ENCODE measurements around the gene ACTN2. TPM values are rescaled to one million over a fixed set of nuclear protein-coding genes. Genes with fewer than 3 reads are reported as not detected.

The ACTN2 gene
- polyA plus RNA-seq, 1 donor from 2014 or later = not detected

DNA sequence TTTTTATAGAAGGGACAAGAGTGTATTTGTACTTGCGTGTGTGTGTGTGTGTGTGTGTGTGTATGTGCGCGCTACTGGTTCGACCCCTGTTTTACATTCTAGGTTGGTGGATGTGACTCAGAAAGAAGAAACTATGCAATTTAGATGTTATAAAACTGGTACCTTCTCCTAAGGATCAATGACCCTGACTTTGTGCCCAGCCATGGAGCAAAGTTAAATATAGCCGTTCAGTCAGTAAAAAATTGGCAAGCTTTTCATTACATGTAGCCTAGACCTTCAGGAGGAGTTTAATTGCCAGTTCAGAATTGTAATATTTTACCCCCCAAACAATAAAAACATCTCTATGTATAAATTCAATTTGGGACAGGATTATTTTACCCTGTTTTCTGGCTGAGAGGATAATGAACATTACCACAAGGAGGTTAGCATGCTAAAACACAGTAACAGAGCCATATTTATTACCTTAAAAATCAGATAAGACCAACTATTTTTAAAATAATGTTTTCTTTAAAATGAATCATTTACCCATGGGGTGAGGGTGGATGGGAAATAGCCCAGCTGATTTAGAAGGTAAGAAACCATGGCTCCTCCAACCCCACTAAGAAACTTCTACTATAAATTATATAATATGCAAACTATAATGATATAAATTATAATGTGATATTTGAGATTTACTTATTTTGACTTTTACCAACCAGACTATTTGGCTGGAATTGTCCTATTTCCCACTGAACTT, 75.3 kb downstream of the ACTN2 start:
- Mint-ChIP-seq H3K4me1 (peaks cover 0 to 2% (median 1%) of the 10 kb centered on the region in 3 donors), H3K4me3 (no peak overlapping the region), H3K9me3 (no peaks in the 10 kb centered on the region), H3K36me3 (no peaks in the 10 kb centered on the region), H3K27me3 (peaks cover 9% of the 10 kb centered on the region), H3K27ac (no peak overlapping the region)

GRCh38 chr1:236762410-236762809, 76.1 kb downstream of the ACTN2 start:
- no peak overlapping the region for H3K4me3 Mint-ChIP-seq
- no peak overlapping the region for H3K27ac Mint-ChIP-seq
- no peaks in the 10 kb centered on the region for H3K36me3 Mint-ChIP-seq
- no peaks in the 10 kb centered on the region for H3K9me3 Mint-ChIP-seq
- H3K27me3 Mint-ChIP-seq = peaks cover 9% of the 10 kb centered on the region
- peaks cover 0 to 2% (median 1%) of the 10 kb centered on the region in 3 donors for H3K4me1 Mint-ChIP-seq

DNA sequence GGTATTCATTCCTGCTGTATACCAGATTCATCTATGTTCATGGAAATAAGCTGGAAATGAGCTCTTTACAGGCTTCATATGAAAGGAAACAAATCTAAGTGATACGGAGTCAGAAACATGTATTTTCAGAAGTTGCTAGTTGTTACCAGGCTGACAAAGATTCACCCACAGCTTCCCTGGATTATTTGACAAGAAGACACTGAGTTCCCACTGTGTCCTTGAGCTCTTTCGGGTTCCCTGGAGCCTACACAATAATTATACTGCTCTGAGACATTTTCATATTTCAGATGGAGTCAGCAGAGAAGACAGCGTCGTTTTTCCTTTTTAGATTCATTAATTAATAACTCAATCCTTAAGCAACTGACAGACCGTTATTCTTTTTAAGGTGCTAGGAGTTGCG, 79.5 kb downstream of the ACTN2 start:
- Mint-ChIP-seq H3K27me3 (peaks cover 16% of the 10 kb centered on the region), H3K27ac (no peak overlapping the region), H3K9me3 (no peaks in the 10 kb centered on the region), H3K36me3 (no peaks in the 10 kb centered on the region), H3K4me3 (no peak overlapping the region), H3K4me1 (peaks cover 0 to 4% (median 0%) of the 10 kb centered on the region in 3 donors)

DNA sequence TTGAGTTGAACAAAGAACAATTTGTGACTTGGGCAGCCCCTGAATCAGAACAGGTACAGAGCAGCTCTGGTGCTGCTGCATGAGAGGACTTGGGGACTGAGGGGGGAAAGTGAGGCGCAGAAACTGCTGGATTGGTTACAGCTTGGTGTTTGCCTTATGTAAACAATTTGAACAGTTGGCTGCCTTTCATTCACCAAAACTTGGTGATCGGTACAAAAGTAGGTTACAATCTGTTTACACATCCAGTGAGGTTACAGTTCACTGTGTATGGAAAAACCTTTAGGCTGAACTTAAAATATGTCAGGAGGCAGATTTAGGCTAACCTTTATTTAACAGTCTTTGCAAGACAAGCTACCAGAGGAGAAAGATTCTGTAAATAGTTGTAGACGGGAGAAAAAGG, 80.2 kb downstream of the ACTN2 start:
- H3K9me3 Mint-ChIP-seq = no peaks in the 10 kb centered on the region
- no peak overlapping the region for H3K4me3 Mint-ChIP-seq
- no peaks in the 10 kb centered on the region for H3K36me3 Mint-ChIP-seq
- peaks cover 0 to 4% (median 0%) of the 10 kb centered on the region in 3 donors for H3K4me1 Mint-ChIP-seq
- H3K27ac Mint-ChIP-seq = no peak overlapping the region
- peaks cover 20% of the 10 kb centered on the region for H3K27me3 Mint-ChIP-seq

GRCh38 chr1:236767276-236767675, 81.0 kb downstream of the ACTN2 start:
- no peak overlapping the region for H3K27ac Mint-ChIP-seq
- peaks cover 18% of the 10 kb centered on the region for H3K27me3 Mint-ChIP-seq

DNA sequence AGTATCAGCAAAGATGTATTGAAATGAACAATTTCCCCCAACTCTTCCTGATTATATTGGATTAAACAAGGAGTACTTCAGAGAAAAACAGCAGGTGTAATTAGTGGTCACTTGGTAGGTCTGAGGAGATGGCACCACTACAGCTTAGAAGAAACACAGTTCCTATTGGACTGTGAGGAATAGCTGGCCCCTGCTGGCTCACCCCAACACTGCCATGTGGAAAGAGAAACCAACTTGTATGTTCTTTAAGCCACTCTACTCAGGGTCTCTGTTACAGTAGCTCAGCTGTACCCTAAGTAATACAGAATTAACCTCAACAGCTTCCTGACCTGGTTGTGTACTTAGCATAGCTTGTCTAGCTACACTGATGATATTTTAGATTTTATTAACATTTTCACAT, 82.3 kb downstream of the ACTN2 start:
- peaks cover 2% of the 10 kb centered on the region for H3K36me3 Mint-ChIP-seq
- H3K27me3 Mint-ChIP-seq = peaks cover 18% of the 10 kb centered on the region
- H3K4me1 Mint-ChIP-seq = peaks cover 0 to 2% (median 0%) of the 10 kb centered on the region in 3 donors
- no peaks in the 10 kb centered on the region for H3K9me3 Mint-ChIP-seq
- H3K4me3 Mint-ChIP-seq = no peak overlapping the region
- H3K27ac Mint-ChIP-seq = no peak overlapping the region

More at GRCh38 chr1:236767276-236767675, 81.0 kb downstream of the ACTN2 start:
- no peak overlapping the region for H3K4me3 Mint-ChIP-seq
- H3K9me3 Mint-ChIP-seq = no peaks in the 10 kb centered on the region
- H3K4me1 Mint-ChIP-seq = peaks cover 0 to 4% (median 0%) of the 10 kb centered on the region in 3 donors
- peaks cover 2% of the 10 kb centered on the region for H3K36me3 Mint-ChIP-seq

DNA sequence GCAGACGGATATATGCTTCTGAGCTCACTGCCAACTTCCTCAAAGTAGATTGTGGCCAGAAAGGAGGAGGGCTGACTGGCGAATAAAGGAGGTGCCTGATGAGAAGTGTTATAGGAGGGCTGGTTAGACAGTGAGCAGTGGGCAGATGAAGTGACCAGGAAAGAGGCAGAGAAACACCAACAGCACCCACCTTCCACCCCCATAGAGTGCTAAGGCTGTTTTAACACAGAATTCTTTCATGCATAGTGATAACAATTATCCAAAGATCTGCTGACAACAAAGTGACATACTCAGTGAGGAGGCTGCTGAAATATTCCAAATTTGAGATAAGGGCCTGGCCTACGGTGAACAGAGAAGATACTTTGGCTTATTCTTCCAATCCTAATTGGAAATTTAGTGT, 87.6 kb downstream of the ACTN2 start:
- H3K27me3 Mint-ChIP-seq = peaks cover 16% of the 10 kb centered on the region
- peaks cover 0 to 2% (median 2%) of the 10 kb centered on the region in 3 donors for H3K4me1 Mint-ChIP-seq
- H3K9me3 Mint-ChIP-seq = peaks cover 0 to 4% (median 3%) of the 10 kb centered on the region in 3 donors
- no peak overlapping the region for H3K27ac Mint-ChIP-seq
- H3K36me3 Mint-ChIP-seq = peaks cover 4% of the 10 kb centered on the region
- no peak overlapping the region for H3K4me3 Mint-ChIP-seq

DNA sequence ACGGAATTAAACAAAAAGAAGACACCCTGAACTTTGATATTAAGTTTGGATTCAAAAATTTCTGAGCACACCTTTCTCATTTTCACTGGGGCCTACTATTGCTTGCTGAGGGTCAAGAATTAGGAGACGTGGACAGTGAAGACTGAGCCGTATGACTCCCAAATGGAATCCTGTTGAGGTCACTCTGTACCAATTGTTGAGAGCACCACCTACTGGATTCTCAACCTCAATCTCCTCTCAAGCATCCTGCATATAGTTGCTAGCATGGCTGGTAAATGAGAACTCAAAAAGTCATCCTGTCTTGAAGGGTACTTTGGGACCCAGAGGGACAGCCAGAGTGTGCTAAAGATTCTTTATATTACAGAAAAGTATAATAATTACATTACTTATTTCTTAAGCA, 88.6 kb downstream of the ACTN2 start:
- peaks cover 1 to 9% (median 9%) of the 10 kb centered on the region in 3 donors for H3K9me3 Mint-ChIP-seq
- peaks cover 20% of the 10 kb centered on the region for H3K27me3 Mint-ChIP-seq
- no peak overlapping the region for H3K4me3 Mint-ChIP-seq
- peaks cover 0 to 2% (median 2%) of the 10 kb centered on the region in 3 donors for H3K4me1 Mint-ChIP-seq
- H3K27ac Mint-ChIP-seq = no peak overlapping the region
- H3K36me3 Mint-ChIP-seq = peaks cover 4% of the 10 kb centered on the region

DNA sequence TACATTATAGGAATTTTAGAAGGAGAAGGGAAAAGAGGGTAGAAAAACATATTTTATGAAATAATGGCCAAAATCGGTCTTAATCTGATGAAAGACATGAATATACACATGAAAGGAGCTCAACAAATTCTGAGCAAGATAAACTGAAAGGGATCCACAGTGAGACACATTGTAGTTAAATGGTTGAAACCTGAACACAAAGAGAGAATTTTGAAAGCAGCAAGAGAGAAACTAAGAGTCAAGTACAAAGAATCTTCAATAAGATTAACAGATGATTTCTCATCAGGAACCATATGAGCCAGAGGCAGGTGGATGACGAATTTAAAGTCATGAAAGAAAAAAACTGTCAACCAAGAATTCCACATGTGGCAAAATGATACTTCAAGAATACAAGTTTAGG, 93.0 kb downstream of the ACTN2 start:
- Mint-ChIP-seq H3K27me3 (peaks cover 12% of the 10 kb centered on the region), H3K9me3 (peaks cover 1 to 9% (median 9%) of the 10 kb centered on the region in 3 donors), H3K36me3 (peaks cover 1% of the 10 kb centered on the region), H3K27ac (no peak overlapping the region), H3K4me1 (no peaks in the 10 kb centered on the region), H3K4me3 (no peak overlapping the region)

DNA sequence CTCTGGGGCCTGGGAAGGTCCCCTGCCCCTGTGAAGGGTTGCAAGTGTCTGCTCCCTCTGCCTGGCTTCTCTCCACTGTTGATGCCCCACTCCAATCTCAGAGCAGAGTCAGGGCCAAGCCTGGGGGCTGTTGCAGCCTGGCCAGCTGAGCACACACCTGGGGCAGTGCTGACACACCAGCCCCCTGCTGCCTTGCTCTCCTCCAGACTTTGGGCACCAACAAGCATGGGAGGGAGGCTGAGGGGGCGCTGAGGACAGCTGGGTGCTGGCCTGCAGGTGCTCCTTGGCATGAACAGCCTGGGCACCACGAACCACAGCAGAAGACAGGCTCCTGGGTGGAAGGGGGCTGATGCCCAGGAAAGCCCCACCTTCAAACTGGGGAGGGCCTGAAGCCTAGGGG, 99.2 kb downstream of the ACTN2 start:
- Mint-ChIP-seq H3K27ac (peak overlapping the region in 1 of 3 donors; percentile 53), H3K9me3 (peaks cover 0 to 1% (median 0%) of the 10 kb centered on the region in 3 donors), H3K4me1 (no peaks in the 10 kb centered on the region), H3K36me3 (no peaks in the 10 kb centered on the region), H3K27me3 (peaks cover 3% of the 10 kb centered on the region), H3K4me3 (no peak overlapping the region)

- Mint-ChIP-seq H3K4me3 (no peak overlapping the region), H3K27me3 (peaks cover 3% of the 10 kb centered on the region), H3K27ac (no peak overlapping the region), H3K36me3 (no peaks in the 10 kb centered on the region), H3K4me1 (no peaks in the 10 kb centered on the region), H3K9me3 (peaks cover 0 to 1% (median 0%) of the 10 kb centered on the region in 3 donors)
Observed at GRCh38 chr1:236786453-236786852, 100.2 kb downstream of the ACTN2 start.

- H3K27ac Mint-ChIP-seq = peak overlapping the region; percentile 98 to 99 (median 99)
- H3K4me1 Mint-ChIP-seq = peaks cover 14 to 28% (median 25%) of the 10 kb centered on the region in 3 donors
- H3K36me3 Mint-ChIP-seq = no peaks in the 10 kb centered on the region
- peak overlapping the region; percentile 91 to 99 (median 98) for H3K4me3 Mint-ChIP-seq
- no peaks in the 10 kb centered on the region for H3K9me3 Mint-ChIP-seq
- peaks cover 1% of the 10 kb centered on the region for H3K27me3 Mint-ChIP-seq
Observed at GRCh38 chr1:236794585-236795034, 108.3 kb downstream of the ACTN2 start.

DNA sequence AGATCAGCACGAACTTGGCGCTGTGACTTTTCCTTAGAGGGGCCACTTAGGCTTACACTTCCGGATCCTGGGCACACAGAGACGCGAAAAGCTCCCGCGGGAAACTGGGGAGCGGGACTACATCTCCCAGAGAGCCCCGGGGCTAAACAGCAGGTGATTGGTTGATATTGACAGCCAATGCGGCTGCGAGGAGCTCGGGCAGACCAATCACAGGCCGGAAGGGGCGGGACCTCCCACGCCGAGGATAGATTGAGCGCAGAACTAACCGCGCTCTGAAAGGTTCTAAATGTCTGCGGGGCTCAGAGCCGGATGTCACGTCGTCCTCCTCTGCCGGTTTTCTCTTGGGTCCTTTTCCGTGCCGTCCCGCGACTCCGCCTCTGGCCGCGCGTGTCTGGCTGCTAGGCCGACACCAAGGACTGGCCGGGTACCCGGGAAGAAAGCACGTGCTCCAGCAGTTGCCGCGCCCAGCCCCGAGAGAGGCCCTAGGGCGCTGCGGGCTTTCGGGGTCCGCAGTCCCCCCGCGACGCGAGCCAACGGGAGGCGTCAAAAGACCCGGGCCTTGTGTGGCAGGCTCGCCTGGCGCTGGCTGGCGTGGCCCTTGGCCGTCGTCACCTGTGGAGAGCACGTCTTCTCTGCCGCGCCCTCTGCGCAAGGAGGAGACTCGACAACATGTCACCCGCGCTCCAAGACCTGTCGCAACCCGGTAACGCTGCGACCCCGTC, 108.9 kb downstream of the ACTN2 start, which contains the start of gene MTR:
Gene MTR, plus strand, starts transcription at position 258 of the 722 bp plus-strand sequence. Its CDS starts 412 bp downstream, at position 670.
- H3K9me3 Mint-ChIP-seq = no peaks in the 10 kb centered on the region
- peak within 1 kb of the TSS; percentile 91 to 99 (median 98) for H3K4me3 Mint-ChIP-seq
- peak within 1 kb of the TSS; percentile 98 to 99 (median 99) for H3K27ac Mint-ChIP-seq
- peaks cover 17 to 34% (median 30%) of the 10 kb centered on the region in 3 donors for H3K4me1 Mint-ChIP-seq
- H3K36me3 Mint-ChIP-seq = no peaks in the 10 kb centered on the region
- H3K27me3 Mint-ChIP-seq = peaks cover 1% of the 10 kb centered on the region

GRCh38 chr1:236795757-236796667, 109.7 kb downstream of the ACTN2 start:
- peaks cover 19 to 37% (median 36%) of the 10 kb centered on the region in 3 donors for H3K4me1 Mint-ChIP-seq
- no peaks in the 10 kb centered on the region for H3K27me3 Mint-ChIP-seq
- H3K36me3 Mint-ChIP-seq = no peaks in the 10 kb centered on the region
- peak overlapping the region; percentile 98 to 99 (median 99) for H3K27ac Mint-ChIP-seq
- H3K4me3 Mint-ChIP-seq = peak overlapping the region; percentile 91 to 99 (median 98)
- H3K9me3 Mint-ChIP-seq = no peaks in the 10 kb centered on the region

Measured in IgD-negative memory B cell (primary cell).